Posterior vena cava (tissue), 2 donors: Measurements from ENCODE around the gene LLCFC1. TPM values are rescaled to one million over a fixed set of nuclear protein-coding genes. Genes with fewer than 3 reads are reported as not detected.
"Not testable (repeated sequence)": the region's sequence is repeated elsewhere in the genome, so short reads cannot be mapped to it uniquely, and the experiment has no call there.

Experiments used
- DNase-seq: peaks from one replicate; pipeline ENCODE4 v3.0.0-alpha.2; 2020; ENCODE audit warnings: low spot score
- intact Hi-C, 2 donors: fragments of 100-400 bp; cut with DNase I; formaldehyde crosslinking; loops; one replicate each; pipeline versions ENCODE4 v1.14.1 to v1.14.2; 2022 to 2023
- total RNA-seq, 2 donors: library from RNA; stranded (reverse); fragmentation: NEBNext Ultra II Directional; extraction: Animal tissue kit (Norgen Biotek cat#: 25700); gene quantifications; one replicate each; pipeline ENCODE4 v1.2.1, GENCODE V29; 2021
- donor health status: DM: yes; HTN: yes; CAD: no.
- donor health status: DM: yes; HTN: yes; CAD: no.

The LLCFC1 gene
- total RNA-seq, 2 donors from 2014 or later = not detected

DNA sequence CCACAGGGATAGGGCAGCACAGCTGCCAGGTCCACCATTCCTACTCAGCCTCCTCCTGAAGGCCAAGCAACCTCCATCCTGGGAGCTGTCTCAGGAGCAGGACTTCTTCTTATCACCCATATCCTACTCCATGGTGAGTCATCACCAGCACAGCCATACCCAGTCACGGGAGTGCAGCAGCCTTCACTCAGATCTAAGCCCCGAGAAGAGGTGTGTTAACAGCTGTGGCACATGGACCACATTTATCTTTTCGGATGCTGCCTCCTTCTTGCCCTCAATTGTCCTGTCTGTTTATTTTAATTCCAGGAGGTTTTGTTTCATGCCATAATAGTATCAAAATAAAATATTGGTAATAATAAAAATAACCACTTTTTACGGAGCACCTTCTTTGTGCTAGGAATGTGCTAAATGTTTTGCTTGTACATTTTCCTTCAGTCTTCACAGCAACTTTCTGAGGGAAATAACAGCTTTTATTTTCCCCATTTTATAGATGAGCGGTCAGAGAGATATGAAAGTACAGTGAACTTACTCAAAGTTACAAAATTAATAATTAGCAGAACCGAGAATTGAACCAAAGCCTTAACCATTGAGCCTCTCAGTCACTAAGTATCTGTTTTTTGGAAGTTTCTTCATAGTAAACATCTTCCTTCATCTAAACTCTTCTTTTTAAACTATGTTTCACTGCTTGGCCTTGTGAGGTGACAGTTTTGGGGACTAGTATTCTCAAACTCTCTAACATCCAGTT, 25.4 kb downstream of the LLCFC1 start:
- no peak for DNase-seq
- intact Hi-C loops = no loop called here

GRCh38 chr7:142968229-142968628, 28.9 kb downstream of the LLCFC1 start:
- intact Hi-C loops = no loop called here
- no peak for DNase-seq

DNA sequence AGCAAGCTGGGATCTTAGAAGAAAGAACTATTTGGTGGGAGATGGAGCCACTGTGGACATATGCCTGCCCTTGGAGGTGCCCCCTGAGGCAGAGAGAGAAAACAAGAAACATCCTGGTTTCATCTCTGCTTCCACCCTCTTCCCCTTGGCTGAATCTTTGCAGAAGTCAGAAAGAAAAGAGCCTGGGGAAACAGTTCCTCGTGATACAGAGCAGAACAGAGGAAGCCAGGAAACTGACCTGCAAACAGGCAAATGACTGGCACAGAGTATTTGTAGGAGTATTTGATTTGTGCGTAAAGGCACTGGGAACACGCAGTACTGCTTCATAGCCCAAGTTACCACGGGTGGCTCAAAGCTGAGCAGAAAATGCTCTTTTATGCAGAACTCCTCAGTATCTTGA, 29.9 kb downstream of the LLCFC1 start:
- intact Hi-C loops = no loop called here
- no peak for DNase-seq

DNA sequence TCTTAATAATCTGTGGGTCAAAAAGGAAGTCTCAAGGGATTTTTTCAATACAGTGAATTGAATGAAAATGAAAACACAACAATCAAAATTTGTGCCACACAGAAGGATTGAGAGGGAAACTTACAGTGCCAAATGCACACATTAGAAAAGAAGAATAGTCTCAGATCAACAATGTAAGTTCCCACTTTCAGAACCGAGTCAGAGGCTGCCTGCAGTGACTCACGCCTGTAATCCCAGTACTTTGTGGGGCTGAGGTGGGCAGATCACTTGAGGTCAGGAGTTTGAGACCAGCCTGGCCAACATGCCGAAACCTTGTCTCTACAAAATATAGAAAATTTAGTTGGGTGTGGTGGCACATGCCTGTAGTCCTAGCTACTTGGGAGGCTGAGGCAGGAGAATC, 35.3 kb downstream of the LLCFC1 start:
- DNase-seq = no peak
- intact Hi-C loops = no loop called here

DNA sequence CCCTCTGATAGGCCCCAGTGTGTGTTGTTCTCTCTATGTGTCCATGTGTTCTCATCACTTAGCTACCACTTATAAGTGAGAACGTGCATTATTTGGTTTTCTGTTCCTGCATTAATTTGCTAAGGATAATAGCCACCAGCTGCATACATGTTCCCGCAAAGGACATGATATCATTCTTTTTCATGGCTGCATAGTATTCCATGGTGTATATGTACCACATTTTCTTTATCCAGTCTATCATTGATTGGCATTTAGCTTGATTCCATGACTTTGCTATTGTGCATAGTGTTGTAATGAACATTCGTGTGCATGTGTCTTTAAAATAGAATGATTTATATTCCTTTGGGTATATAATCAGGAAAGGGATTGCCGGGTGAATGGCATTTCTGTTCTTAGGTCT, 39.1 kb downstream of the LLCFC1 start:
- DNase-seq, intact Hi-C loops: not testable (repeated sequence)

DNA sequence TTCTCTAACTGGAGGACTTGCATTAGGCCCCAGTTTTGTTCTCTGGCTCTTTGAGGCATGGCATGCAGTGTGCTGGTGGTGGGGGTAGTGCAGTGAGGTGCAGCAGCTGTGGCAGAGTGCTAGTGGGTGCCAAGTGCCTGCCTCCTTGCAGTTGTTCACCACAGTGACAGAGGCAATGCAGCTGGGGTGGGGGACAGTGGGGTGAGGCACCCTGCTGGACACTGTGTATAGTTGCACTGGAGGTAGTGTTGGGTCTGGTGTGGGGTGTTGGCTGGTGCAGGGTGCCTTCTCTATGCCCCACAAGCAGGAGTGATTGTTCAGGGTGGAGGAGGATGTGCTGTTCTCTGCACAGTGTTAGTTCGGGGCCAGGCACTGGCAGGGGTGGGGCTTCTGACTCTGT, 44.5 kb downstream of the LLCFC1 start:
- DNase-seq = no peak
- intact Hi-C loops = no loop called here

DNA sequence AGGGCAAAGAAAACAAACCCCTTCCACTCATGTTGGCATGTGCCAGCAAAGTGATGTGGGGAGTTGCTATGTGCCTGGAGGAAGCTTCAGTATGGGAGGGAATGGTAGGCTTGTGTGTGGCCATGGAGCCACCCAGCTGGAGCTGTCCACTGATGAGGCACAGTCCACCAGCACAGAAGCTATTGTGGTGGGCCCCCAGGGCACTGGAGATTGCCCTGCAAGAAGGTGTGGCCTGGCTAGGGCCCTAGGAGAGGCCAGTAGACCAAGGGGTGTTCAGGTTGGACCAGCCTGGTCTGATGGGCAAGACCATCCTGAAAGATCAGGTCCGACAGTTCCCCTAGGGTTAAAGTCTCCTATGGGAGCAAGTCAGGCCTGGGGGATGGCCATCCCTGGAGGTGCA, 45.0 kb downstream of the LLCFC1 start:
- no peak for DNase-seq
- intact Hi-C loops = no loop called here

Other genes with a start within 250 kb of the LLCFC1 start
- gene PRSS1, start 190.0 kb upstream of the LLCFC1 start, total RNA-seq = 1 to 10 TPM in 1 of 2 donors, not detected in 1; 7.8 TPM
- 1 to 10 TPM; 1.9 to 9.0 TPM for gene PRSS2, start 168.5 kb upstream of the LLCFC1 start, total RNA-seq
- gene EPHB6, start 84.4 kb upstream of the LLCFC1 start, total RNA-seq = 10 to 100 TPM; 11.9 to 33.5 TPM
- not detected for gene TRPV6, start 53.7 kb upstream of the LLCFC1 start, total RNA-seq
- gene TRPV5, start 5.7 kb upstream of the LLCFC1 start, total RNA-seq = not detected
- 1 to 10 TPM in 1 of 2 donors, under 1 TPM in 1; 0.67 to 1.2 TPM for gene KEL, start 22.9 kb downstream of the LLCFC1 start, total RNA-seq
- gene OR9A2, start 87.6 kb downstream of the LLCFC1 start, total RNA-seq = not detected
- not detected for gene OR6V1, start 112.9 kb downstream of the LLCFC1 start, total RNA-seq
- not detected for gene PIP, start 192.6 kb downstream of the LLCFC1 start, total RNA-seq
- gene TAS2R39, start 243.9 kb downstream of the LLCFC1 start, total RNA-seq = not detected